HG03521 (cell line): ENCODE measurements around the gene MACF1.
A peak's percentile ranks its signal among the peaks of the same experiment; 100 is the strongest.
"Not testable (repeated sequence)": the region's sequence is repeated elsewhere in the genome, so short reads cannot be mapped to it uniquely, and the experiment has no call there.

Experiments used
- ATAC-seq: cut with Tn5 transposase; IDR thresholded peaks from one replicate; pipeline ENCODE4 v1.9.1; 2021; ENCODE audit warnings: mild to moderate bottlenecking, moderate library complexity; ENCODE audit not compliant: unreplicated experiment

Gene MACF1

DNA sequence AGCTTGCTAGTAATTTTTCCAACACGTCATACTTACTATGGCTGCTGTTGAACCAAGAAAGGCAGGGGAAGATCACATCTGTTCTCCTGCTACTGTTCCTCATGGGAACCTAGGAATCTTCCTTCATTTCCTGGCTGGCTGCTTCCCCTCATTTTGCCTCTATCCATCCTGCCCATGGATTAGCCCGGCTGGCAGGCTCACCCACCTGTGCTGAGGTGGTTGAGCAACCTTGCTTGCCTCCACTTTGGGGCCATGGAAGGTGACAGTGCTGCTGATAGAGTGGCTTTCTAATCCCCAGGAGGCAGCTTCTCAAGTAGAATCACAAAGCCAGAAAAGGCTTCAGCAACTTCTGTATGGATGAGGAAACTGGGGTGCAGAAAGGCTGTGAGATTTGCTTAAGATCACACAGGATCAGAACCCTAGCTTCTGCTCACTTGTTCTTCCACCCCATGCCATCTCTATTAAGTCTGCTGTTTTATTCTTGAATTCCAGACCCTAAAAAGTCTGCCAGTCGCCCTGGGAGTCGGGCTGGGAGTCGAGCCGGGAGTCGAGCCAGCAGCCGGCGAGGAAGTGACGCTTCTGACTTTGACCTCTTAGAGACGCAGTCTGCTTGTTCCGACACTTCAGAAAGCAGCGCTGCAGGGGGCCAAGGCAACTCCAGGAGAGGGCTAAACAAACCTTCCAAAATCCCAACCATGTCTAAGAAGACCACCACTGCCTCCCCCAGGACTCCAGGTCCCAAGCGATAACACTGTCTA is 280.7 kb downstream of the MACF1 start:
- ATAC-seq, result no peak

DNA sequence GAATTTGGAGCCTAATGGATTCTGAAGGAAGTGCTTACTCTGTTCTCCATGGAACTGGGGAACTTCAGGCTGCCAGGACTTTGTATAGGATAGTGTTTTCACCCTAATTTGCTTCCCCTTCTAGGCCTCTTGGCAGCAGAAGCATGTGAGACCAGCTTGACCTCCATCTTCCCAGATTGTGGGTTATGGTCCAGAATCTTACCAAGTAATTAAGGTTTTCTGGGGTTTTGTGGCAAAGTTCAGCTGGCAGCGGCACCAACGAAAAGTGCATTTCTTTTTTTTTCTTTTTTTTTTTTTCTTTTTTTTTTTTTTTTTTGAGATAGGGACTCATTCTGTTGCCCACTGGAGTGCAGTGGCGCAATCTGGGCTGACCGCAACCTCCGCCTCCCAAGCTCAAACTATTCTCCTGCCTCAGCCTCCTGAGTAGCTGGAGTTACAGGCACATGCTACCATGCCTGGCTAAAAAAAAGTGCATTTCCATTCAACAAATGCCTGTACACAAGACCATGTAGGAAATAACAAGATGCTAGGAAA is 283.6 kb downstream of the MACF1 start:
- ATAC-seq, result no peak

DNA sequence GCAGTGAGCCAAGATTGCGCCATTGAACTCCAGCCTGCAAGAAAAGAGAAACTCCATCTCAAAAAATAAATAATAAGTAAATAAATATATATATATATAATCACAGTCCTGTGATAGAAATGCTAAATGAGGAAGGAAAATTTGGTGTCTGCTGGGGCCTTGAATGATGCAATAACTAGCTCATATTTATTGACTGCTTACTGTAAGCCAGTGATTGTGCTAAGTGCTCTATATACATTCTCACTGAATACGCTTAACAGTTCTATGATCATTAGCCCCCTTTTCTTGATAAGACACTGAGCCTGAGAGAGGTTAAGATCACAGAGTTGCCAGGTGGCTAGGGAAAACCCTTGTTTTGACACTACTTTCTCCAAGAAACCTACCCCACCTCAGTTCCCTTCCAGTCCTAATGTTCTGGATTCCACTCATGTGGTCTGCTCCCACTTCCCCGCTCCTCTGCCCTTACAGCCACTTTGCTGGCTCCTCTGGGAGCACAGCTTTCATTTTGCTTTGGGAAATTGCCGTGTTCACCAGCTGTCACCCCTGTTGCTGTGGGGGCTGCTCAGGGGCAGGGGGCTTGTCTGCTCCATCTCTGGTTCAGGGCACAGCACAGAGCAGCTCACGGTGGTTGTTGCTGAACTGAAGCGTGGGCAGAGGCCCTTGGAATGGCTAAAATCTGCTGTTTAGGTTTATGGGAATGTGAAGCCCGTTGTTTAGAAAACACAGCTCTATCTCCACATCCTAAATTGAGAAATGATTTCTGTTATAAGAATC is 284.5 kb downstream of the MACF1 start:
- ATAC-seq, result no peak

DNA sequence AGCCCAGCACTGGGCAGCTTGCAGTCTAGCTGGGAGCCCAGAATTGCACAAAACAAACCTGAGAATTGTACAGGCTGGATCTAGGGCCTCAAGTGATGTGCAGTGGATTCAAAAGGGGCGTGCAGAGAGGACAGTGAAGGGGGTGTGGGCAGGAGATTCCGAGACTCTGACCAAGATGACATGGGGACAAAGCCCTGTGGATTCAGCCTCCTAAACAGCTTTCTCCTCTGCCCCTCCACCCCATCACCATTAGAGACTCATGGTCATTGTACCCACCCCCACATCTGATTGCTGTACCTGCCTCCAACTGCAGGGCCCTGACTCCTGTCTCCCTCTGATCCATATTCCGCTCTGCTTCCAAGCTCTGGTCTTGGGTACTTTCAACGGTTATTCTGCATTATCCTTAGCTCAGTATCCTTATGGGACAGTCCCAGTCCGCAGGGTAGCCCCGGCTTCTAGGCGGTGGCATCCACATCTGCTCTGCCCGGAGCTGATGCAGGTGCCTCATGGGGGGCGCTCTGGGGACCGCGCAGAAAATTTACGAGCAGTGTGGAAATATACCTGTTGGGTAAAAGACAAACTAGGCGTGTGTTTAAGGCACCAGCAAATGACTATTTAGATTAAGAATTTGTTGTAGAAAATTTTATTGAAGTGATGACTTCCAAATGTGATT is 285.2 kb downstream of the MACF1 start:
- ATAC-seq, result no peak

DNA sequence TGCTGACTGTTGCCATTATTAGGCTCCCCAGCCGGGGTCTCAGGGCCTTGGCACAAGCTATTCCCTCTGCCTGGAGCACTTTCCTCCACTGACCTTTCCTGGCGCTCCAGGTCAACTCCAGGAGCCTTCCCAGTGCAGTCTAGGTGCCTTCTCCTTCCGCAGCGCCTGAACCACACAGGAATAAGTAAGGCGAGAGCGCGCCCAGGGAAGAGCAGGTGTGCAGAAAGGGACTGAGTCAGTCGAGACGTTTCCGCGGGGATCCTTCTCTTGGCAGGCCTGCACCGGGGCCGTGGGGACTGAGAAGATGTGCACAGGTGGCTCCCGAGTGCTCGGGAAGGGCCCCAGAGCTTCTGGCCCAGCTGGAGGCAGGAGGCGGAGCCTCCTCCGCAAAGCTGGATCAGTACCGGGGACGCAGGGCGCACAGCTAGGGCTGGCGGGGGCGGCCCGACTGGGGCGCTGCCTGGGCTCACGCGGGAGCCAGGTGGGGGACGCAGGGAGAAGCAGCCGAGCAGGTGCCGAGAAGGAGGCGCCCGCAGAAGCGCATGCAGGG is 286.2 kb downstream of the MACF1 start:
- peak; percentile 8 for ATAC-seq

DNA sequence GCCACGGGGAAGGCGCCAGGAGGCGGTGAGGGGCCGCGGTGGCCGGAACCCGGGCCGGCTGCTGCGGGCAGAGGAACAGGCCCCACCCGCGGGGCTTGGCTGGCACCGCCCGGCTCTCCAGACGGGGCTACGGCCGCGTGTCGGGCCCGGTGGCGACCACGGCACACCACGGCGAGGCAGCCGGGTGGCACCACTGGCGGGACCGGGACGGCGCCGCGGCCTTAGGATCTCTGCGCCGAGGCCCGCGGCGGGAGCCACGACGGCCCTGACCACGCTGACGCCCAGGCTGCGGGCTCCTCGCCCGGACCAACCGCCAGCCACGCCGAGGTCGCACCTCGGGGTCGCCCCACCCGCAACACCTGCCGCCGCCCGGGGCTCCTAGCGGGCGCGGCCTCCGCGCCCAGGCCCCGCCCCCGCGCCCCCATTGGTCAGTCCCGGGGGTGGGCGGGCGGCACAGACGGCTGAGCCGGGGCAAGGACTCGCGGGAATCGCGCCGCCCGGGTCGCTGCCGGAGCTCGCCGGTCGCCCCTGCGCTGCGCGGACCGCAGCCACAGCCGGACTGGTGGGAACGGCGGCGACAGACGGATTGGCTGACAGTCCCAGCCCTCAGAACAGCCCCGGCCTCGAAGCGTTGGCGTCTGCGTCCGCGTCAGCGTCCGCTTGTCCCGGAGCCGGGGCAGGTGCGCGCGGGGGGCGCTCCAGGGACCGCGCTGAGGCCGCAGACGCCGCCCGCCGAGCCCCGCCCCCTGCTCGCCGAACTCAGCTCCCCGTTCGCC is 286.8 kb downstream of the MACF1 start, which contains the start of gene BMP8A:
Gene BMP8A, plus strand, starts transcription at position 491 of the 776 bp plus-strand sequence. CDS start 356 bp downstream, outside the sequence.
- peak; percentile 74 for ATAC-seq

DNA sequence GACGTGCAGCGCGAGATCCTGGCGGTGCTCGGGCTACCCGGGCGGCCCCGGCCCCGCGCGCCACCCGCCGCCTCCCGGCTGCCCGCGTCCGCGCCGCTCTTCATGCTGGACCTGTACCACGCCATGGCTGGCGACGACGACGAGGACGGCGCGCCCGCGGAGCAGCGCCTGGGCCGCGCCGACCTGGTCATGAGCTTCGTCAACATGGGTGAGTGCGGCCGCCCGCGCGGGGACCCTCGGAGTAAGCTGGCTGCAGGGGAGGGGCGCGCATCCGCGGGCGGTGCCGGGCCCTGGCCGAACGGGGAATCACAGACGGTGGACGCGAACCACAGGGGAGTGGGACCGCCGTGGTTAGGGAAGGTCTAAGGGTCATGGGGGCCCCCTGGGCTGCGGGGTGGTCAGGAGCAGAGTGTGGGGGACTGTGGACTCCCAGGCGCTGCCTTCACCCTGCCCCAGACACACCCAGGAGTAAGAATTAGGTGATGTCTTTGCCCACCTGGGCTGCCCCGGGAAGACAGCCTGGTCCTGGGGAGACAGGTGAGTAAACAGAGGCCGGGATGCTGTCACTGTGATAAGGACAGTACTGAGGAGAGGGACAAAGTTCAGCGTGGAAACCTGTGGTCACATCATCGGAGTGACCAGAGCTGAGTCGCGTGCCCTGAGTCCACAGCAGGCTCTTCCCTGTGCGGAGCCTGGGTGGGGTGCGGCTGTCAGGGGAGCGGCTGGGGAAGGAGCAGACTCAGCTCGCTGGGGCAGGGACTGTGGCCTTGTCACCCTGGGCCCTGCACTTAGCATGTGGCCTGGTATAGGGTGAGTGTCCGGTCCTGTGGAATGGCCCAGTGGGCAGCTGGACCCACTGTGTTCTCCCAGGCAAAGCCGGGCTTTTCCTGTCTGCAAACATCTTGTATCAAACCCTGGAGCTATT is 287.9 kb downstream of the MACF1 start:
- ATAC-seq, result not testable (repeated sequence)

DNA sequence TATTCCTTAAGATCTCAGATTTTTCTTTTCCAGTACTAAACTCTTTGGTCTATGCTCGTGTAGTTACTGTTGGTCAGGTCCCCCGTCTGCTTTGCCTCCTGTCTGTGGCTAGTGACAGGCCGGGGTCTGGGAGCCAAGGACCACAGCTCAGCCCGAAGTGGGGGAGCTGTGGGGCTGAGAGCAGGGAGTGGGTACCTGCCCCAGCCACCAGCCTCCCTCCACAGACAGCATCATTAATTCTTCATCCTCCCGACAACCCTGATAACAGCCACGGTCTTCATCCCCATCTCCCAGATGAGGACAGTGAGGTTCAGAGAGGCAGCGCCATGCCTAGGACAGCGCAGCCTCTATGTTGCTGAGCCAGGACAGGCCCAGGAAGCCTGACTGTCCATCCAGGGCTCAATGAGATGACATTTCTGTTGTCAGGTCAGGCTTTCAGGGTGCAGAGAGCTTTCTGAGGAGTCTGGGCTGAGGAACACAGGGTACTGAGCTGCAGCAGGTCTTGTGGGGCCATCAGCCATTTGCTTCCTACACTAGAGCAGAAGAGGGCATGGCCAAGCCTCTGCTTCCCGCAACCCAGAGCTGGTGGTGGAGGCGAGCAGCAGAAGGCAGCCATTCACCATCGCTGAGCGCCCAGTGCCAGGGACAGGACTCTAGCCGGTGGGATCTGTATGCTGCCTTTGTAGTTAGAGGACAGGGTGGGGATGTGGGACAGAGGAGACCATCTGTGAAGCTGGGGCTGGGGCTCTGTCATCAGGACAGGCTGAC is 288.7 kb downstream of the MACF1 start:
- not testable (repeated sequence) for ATAC-seq

DNA sequence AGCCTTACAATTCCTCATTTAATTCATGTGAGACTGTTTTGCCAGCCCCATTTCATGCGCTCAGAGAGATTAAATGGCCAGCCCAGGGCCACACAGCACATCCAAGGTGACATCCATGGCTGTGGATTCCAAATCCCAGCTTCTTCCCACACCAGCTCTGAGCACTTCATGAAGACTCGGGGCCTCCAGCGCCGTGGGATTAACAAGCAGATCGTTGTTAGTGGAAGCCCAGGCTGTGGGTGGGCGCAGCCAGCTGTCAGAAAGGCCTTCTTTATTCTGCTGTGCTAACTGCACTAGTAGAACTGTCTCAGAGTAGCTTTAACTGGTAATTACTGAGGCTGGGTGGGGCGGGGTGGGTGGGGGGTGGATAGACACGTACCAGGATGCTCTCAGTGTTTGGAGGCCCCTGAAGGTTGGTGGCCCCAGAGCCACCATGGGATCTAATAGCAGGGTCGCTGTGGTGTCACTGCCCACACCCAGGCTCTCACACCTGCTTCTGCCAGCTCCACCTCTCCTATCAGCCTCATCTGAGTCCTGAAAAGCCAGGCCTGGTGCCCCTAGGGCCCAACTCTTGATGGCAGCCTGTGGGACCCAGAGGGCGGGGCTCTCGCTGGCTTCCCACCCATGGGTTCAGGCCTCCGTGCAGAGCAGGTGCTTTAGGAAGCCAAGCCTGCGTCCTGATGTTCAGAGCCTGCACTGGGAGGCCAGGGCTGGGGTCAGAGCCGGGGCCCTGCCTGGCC is 290.3 kb downstream of the MACF1 start:
- ATAC-seq, result no peak

DNA sequence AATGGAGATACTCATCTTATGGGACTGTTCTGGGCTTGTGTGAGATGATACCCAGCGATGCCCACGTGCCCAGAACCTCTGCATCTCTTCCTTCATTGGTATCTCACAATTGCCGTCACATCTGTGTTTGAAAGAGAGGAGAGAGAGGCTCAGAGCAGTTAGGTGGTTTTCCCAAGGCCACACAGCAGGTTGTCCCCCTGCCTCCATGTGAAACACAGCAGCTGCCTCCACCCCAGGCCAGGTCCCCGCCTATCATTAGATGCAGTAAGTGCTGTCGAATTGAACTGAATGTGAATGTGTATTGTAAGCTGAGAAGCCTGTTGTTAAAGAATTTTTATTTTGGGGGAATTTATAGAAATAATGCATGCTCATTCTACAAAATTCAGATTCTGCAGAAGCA is 292.0 kb downstream of the MACF1 start:
- not testable (repeated sequence) for ATAC-seq

DNA sequence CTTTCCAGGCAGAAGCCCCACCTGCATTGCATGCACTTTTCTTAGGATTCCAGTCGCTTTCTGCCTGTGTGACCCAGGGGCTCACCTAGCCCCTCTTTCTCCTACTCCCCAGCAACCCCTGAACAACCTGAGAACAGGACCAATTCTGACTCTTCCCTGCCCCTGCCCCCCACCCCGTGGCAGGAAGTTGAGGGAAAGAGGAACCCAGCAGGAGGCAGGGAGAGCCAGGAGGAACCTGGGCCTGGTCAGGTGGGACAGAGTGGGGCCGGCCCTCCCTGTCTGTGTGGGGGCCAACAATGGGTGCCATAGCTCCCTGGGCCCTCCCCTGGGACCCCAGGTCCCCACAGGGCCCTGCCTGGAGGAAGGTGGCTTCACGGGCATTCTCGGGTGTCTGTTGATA is 293.1 kb downstream of the MACF1 start:
- ATAC-seq, result no peak

DNA sequence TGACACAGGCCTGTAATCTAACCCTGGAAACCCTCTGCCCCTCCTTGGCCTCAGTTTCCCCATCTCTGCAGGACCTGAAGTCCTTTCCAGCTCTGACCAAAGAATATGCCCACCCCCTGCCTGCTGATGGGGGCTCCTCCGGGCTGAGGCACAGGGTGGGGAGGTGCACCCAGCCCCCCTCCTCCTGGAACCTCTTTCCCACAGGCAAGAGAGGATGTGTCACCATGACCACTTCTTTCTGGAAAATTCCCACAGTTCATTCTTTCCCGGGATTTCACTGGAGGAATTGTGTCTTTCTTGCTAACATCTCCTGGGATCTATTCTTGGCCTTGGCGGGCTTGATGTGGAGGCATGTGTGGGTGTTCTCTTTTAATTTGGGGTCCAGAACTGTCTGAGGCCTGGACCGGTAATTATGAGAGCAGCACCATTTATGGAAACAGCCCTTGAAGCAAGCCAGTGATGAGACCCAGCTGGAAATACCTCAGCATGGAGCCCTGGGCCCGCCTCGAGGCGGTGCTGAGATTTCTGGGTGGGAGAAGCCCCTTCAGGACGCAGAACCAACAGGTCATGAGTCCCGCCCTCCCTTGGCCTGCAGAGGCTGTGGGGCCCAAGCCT is 293.7 kb downstream of the MACF1 start:
- not testable (repeated sequence) for ATAC-seq

DNA sequence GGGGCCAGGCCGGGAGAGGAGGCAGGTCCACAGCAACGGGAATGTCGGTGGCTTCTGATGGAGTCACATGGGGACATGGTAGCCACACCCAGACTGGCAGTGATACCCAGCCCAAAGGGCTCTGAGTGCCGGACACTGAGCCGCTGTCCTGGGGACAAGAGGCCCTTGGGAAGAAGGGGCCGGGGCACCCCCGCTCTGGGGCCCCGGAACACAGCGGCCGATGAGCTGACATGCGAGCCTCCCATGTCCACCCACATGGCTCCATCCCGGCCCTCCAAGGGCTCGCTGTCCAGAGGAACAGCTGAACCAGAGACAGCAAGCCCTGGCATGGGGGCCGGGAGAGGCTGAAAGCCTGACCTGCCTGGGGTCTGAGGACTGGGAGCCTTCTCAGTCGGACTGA is 294.3 kb downstream of the MACF1 start:
- not testable (repeated sequence) for ATAC-seq

DNA sequence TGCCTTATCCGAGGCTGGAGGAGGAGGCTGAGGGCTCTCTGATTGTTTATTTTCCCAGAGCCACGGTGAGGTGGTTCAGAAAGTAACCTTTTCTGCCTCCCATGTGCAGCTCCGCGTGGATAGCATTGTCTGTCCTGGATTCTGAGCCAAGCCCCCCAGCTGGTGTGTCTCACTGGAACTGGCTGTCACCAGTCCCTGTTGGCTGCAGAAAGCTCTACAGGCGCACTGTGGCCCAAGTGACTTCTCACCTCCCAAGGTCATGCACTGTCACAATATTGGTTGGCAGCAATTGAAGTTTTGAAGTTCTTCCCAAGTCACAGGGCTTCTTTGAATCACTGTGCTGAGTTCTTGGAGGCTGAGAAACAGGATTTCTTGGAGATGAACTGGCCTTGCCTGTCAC is 295.2 kb downstream of the MACF1 start:
- no peak for ATAC-seq

DNA sequence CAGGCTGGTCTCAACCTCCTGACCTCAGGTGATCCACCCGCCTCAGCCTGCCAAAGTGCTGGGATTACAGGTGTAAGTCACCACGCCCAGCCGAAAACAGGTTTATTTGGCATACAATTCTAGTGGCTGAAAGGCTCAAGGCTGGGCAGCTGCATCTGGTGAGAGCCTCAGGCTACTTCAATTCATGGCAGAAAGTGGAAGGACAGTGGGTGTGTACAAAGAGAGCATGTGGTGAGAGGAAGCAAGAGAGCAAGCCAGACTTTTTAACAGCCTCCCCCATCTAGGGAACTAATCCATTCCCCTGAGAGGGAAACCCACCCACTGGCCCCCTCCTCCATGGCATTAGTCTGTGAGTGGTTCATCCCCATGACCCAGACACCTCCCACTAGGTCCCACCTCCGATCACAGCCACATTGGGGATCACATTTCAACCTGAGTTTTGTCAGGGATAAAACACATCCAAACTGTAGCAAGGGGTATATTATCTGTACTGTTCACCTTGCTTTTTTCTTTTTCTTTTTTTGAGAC is 296.4 kb downstream of the MACF1 start:
- ATAC-seq, result no peak

DNA sequence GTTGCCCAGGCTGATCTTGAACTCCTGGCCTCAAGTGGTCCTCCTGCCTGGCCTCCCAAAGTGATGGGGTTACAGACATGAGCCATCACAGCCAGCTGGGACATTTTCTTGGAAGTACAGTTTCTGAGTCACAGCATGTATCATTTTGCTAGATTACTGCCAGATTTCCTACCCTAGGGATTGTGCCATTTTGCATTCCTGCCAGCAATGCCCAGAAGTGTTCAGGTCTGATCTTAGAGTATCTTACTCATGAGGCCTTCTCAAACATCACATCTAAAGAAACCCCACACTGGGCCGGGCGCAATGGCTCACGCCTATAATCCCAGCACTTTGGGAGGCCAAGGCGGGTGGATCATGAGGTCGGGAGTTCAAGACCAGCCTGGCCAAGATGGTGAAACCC is 297.2 kb downstream of the MACF1 start:
- ATAC-seq, result no peak

DNA sequence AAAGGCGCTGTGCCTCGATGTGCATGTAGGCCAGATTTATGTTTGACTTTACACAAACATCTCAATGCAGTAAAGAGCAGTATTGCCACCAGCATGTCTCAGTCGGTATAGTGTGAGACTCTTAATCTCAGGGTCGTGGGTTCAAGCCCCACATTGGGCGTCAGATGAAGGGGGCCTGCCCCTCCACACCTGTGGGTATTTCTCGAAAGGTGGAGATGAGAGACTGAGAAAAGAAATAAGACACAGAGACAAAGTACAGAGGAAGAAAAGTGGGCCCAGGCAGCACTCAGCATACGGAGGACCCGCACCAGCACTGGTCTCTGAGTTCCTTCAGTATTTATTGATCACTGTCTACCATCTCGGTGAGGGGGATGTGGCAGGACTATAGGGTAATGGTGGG is 299.9 kb downstream of the MACF1 start:
- ATAC-seq, result not testable (repeated sequence)
